ENCODE results near the gene CRABP1.

The CRABP1 gene

GRCh38 chr15:78396976-78397375 lies 56.8 kb downstream of the CRABP1 start:
- TF ChIP-seq TAF1 (IDR thresholded peaks at IDR 0.05; ENCODE audit: borderline replicate concordance, insufficient read depth, low read length), result no peak
- TF ChIP-seq SIN3A (IDR thresholded peaks at IDR 0.05; ENCODE audit: borderline replicate concordance, insufficient read depth, low read length), result no peak
- TF ChIP-seq POLR2AphosphoS5 (IDR thresholded peaks at IDR 0.05; ENCODE audit: low read depth, low read length), result no peak
- TF ChIP-seq, protein P1, sequence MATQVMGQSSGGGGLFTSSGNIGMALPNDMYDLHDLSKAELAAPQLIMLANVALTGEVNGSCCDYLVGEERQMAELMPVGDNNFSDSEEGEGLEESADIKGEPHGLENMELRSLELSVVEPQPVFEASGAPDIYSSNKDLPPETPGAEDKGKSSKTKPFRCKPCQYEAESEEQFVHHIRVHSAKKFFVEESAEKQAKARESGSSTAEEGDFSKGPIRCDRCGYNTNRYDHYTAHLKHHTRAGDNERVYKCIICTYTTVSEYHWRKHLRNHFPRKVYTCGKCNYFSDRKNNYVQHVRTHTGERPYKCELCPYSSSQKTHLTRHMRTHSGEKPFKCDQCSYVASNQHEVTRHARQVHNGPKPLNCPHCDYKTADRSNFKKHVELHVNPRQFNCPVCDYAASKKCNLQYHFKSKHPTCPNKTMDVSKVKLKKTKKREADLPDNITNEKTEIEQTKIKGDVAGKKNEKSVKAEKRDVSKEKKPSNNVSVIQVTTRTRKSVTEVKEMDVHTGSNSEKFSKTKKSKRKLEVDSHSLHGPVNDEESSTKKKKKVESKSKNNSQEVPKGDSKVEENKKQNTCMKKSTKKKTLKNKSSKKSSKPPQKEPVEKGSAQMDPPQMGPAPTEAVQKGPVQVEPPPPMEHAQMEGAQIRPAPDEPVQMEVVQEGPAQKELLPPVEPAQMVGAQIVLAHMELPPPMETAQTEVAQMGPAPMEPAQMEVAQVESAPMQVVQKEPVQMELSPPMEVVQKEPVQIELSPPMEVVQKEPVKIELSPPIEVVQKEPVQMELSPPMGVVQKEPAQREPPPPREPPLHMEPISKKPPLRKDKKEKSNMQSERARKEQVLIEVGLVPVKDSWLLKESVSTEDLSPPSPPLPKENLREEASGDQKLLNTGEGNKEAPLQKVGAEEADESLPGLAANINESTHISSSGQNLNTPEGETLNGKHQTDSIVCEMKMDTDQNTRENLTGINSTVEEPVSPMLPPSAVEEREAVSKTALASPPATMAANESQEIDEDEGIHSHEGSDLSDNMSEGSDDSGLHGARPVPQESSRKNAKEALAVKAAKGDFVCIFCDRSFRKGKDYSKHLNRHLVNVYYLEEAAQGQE (IDR thresholded peaks at IDR 0.05; ENCODE audit: insufficient read depth in 1 of 2, low read depth in 2 of 2, low read length in 2 of 2), result no peak
- TF ChIP-seq FOXP2 (optimal IDR thresholded peaks at IDR 0.05; ENCODE audit: borderline replicate concordance, extremely low read depth, extremely low read length, insufficient read depth), result no peak

- TF ChIP-seq TAF1 (IDR thresholded peaks at IDR 0.05; ENCODE audit: borderline replicate concordance, insufficient read depth, low read length), result no peak
- no peak for TF ChIP-seq FOXP2 (optimal IDR thresholded peaks at IDR 0.05; ENCODE audit: borderline replicate concordance, extremely low read depth, extremely low read length, insufficient read depth)
- no peak for TF ChIP-seq SIN3A (IDR thresholded peaks at IDR 0.05; ENCODE audit: borderline replicate concordance, insufficient read depth, low read length)
- TF ChIP-seq POLR2AphosphoS5 (IDR thresholded peaks at IDR 0.05; ENCODE audit: low read depth, low read length), result no peak
- TF ChIP-seq, protein P1 (IDR thresholded peaks at IDR 0.05; ENCODE audit: insufficient read depth in 1 of 2, low read depth in 2 of 2, low read length in 2 of 2), result no peak
Observed at GRCh38 chr15:78397382-78397781, 57.2 kb downstream of the CRABP1 start.
